Amygdala (tissue), 56 donors: ENCODE data around the gene LIF.

Experiments used
- DNase-seq, 56 donors: peaks; one replicate each; lab custom pipeline; 2025; lab: John Stamatoyannopoulos, UW

Gene LIF

GRCh38 chr22:30266445-30267381 is 20.2 kb upstream of the LIF start, which contains the start of gene OSM:
OSM (minus strand) TSS chr22:30266851; CDS start chr22:30266799, 52 bp downstream.
- peak in 19 of 56 donors; percentile 7 to 45 (median 21) for DNase-seq

- DNase-seq: peak in 14 of 56 donors; percentile 8 to 51 (median 24)
These were observed 19.4 kb upstream of the LIF start for GRCh38 chr22:30265823-30266444.

- no peak for DNase-seq
These were observed 18.7 kb upstream of the LIF start for GRCh38 chr22:30265131-30265720.

GRCh38 chr22:30263883-30264282 is 17.3 kb upstream of the LIF start:
- DNase-seq: no peak

- peak in 47 of 56 donors; percentile 10 to 74 (median 44) for DNase-seq
These were observed 16.6 kb upstream of the LIF start for GRCh38 chr22:30262917-30263741.

GRCh38 chr22:30262112-30262511 is 15.6 kb upstream of the LIF start:
- DNase-seq: no peak

- no peak for DNase-seq
These were observed 14.6 kb upstream of the LIF start for GRCh38 chr22:30261134-30261533.

GRCh38 chr22:30260682-30261081 is 14.1 kb upstream of the LIF start:
- DNase-seq: no peak

GRCh38 chr22:30260276-30260675 is 13.7 kb upstream of the LIF start:
- no peak for DNase-seq

- no peak for DNase-seq
These were observed 7.8 kb upstream of the LIF start for GRCh38 chr22:30254314-30254713.

- DNase-seq: peak in 46 of 56 donors; percentile 8 to 91 (median 49)
These were observed 6.8 kb upstream of the LIF start for GRCh38 chr22:30253205-30253852.

- no peak for DNase-seq
These were observed 6.0 kb upstream of the LIF start for GRCh38 chr22:30252411-30253204.

- no peak for DNase-seq
These were observed 5.2 kb upstream of the LIF start for GRCh38 chr22:30251711-30252110.

GRCh38 chr22:30250661-30251267 is 4.2 kb upstream of the LIF start:
- DNase-seq: no peak

- no peak for DNase-seq
These were observed 3.5 kb upstream of the LIF start for GRCh38 chr22:30250039-30250565.

- no peak for DNase-seq
These were observed 2.8 kb upstream of the LIF start for GRCh38 chr22:30249049-30250038.

GRCh38 chr22:30248484-30248883 is 1.9 kb upstream of the LIF start:
- DNase-seq: no peak
